ENCODE measurements around the gene RABGEF1.
"Not testable (repeated sequence)": the region's sequence is repeated elsewhere in the genome, so short reads cannot be mapped to it uniquely, and the experiment has no call there.

The RABGEF1 gene

DNA sequence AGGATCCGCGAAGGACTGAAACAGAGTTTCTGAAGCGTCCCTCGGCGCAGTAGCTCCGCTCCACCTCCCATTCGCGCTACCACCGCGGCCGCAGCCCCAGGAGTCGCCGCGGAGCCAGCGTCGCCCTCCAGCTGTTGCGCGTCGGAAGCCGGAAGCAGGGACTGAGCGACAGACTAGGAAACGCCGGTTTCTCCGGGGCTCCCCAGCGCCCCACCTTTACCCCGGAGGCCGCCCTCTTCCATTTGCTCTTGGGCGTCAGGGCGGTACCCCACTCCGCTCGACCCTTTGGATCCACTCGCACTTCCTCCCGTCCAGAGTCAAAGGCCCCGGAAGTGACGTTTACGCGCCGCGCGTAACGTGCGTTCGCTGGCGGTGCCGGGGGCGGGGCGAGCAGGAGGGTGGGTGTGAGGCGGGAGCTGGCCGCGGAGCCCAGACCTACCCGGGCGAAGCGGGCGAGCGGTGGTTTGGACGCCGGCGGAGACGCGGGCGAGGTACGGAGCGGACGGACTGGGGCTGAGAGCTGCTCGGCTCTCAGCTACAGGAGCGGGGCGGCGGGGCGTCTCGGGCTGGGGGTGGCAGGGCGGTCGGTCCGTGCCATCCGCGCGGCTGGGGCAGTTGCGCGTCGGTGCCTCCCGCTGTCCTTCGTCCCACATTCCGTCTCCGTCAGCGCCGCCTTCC lies at the start of gene RABGEF1:
Gene RABGEF1, plus strand, starts transcription at position 432 of the 678 bp plus-strand sequence. CDS start 31,167 bp downstream, outside the sequence.
- DNase-seq (ENCODE audit: low read depth): peak; percentile 97

GRCh38 chr7:66693331-66693730 lies 47.2 kb upstream of the RABGEF1 start:
- no peak for DNase-seq (ENCODE audit: low read depth)

DNA sequence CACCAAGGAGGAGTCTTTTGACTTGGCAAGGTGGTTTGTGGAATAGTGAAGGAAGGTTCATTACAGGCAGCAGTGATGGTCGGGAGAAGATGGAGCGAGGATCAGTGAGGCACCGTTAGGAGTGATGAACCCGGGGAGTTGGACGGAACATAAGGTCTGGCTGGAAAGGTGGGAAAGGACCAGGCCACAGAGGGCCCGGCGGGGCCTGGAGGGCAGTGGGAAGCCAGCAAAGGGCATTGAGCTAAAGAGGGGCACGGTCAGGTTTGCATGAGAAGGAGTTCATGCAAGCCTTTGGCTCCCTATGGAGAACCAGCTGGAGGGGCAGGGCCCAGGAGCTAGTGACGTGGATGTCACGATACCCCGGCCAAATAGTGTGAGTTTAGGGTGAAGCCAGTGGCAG lies 46.2 kb upstream of the RABGEF1 start:
- no peak for DNase-seq (ENCODE audit: low read depth)

- DNase-seq (ENCODE audit: low read depth): not testable (repeated sequence)
Measured at GRCh38 chr7:66695417-66695816, 45.1 kb upstream of the RABGEF1 start.

- DNase-seq (ENCODE audit: low read depth): not testable (repeated sequence)
Measured at GRCh38 chr7:66696134-66696533, 44.4 kb upstream of the RABGEF1 start.

DNA sequence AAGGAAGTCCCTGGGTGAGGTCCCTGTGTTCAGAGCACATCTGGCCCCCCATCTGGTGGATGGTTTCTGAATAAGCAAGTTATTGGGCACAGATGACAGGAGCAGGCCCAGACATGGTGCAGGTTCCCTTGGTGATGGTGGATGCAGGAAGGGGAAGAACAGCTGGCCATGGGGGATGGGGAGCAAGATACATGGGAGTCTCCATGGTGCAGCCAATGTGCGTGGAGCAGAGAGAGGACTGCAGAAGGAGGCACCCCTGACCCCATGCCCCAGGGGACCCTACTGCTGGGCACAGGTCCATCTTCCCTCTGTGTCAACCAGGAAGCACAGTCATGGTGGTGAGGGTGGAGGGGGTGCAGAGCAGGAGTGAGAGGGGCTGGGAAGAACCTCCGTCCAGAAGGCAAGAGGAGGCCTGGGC lies 43.8 kb upstream of the RABGEF1 start:
- no peak for DNase-seq (ENCODE audit: low read depth)

DNA sequence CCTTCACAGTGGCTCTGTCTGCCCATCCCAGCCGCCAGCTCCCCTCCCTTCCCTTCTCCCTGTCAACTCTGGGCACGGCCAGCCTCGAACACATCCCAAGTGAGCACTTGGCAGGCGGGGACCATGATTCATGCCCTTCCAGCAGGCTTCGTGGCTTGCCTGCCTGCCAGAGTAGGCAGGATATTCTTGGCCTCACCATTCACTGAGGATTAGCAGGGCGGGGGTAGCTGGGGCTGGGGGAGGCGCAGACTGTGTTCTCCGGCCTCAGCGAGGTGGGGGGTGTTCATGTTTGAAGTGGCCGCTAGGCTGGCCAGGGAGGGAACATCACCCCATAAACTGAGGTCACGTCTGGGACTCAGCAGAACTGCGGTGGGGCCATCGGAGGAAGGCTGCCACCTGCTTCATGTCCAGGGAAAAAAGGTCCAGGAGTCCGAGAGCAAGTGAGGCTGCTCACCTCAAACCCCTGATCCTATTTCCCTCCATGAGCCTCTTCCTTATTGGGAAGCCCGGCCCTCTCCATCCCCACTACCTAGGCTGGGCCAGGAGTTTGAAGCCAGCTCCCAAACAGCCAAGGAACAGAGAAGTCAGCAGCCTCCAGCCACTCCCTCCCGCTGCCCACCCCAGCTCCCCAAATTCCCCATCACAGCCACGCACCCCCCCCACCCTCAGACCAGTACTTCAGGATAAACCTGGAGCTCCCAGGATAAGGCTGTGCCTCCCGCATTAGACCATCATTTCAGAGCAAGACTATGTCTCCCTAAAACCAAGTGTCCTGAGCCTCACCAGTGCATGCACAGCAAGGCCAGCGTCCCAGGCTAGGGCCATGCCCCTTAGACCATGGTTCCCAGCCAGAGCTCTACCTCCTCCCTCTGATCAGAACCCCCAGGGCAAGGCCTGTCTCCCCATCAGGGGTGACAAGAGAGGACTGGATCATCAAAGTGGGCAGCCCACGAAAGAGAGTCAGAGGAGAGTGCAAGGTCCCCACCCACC lies 42.8 kb upstream of the RABGEF1 start:
- DNase-seq (ENCODE audit: low read depth): no peak

DNA sequence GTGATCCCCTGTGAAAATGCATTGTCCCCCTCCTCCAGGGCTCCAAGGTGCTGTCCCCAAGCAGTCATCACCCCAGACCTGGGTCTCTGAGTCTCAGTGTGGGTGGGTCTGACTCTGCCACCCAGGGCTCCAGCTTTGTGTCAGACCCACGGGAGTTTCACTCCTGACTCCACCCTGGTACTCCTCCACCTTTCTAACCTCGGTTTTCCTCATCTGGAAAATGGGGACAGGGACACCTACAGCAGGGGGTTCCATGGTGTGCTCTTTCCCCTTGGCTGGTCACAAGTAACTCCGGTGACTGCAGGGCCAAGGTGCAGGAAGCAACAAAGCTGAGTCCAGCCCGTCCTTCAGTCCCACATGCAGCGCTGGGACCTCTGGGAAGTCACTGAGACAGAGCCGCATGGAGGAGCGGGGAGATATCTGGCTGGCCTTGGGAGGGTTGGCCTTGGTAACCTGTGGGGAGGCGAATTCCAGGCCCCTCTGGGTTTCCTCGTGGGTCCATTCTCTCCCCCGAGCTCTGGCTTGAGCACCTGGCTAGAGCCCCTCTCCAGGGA lies 41.8 kb upstream of the RABGEF1 start:
- DNase-seq (ENCODE audit: low read depth): no peak

DNA sequence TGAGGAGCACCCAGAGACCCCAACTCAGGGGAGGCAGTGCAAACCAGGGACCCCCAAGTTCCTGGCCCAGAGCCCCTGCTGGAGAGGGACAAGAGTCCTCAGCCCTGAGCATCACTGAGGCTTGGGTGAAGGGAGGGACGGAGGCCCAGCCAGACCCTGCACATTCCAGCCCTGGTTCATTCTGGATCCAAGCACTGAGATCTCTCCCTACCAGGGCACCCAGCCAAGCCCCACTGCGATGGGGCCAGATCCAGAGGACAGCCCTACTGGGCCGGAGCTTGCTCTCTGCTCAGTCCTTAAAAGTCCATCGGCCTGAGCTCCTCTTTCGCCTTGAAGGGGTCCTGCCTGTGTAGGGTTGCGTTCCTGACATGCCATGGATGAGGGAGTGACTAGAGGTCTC lies 40.5 kb upstream of the RABGEF1 start:
- DNase-seq (ENCODE audit: low read depth): no peak

GRCh38 chr7:66700633-66701131 lies 39.9 kb upstream of the RABGEF1 start:
- DNase-seq (ENCODE audit: low read depth): no peak

DNA sequence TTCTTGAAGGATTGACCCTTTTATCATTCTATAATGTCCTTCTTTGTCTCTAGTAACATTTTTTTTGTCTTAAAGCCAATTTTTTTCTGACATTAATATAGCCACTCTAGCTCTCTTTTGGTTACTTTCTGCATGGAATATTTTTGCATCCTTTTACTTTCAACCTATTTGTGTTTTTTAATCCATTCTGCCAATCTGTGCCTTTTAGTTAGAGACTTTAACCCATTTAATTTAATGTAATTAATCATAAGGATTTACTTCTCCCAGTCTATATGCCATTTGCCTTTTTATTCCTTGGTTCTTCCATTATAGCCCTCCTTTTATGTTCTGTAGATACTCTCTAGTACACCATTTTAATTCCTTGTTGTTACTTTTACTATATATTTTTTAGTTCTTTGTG lies 32.7 kb upstream of the RABGEF1 start:
- no peak for DNase-seq (ENCODE audit: low read depth)

DNA sequence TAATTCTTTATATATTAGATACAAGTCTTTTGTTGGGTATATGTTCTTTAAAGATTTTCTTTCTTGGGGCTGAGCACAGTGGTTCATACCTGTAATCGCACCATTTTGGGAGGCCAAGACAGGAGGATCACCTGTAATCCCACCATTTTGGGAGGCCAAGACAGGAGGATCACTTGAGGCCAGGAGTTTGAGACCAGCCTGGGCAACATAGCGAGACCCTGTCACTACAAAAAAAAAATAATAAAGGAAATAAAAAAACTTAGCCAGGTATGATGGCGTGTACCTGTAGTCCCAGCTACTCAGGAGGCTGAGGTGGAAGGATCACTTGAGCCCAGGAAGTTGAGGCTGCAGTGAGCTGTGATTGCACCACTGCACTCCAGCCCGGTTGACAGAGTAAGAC lies 29.8 kb upstream of the RABGEF1 start:
- not testable (repeated sequence) for DNase-seq (ENCODE audit: low read depth)

DNA sequence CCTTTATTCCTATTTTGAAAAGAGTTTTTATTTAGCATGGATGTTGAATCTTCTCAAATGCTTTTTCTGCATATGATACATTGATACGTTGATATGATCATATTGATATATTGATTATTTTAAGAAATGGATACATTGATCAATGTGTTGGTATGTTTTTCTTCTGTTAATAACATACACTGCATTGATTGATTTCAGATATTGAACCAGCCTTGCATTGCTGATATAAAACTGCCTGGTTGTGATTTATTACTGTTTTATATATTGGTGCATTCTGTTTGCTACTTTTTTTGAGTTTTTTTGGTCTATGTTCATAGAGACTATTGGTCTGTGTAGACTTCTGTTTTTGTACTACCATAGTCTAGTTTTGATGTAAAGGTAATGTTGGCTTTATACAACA lies 26.8 kb upstream of the RABGEF1 start:
- DNase-seq (ENCODE audit: low read depth): no peak

DNA sequence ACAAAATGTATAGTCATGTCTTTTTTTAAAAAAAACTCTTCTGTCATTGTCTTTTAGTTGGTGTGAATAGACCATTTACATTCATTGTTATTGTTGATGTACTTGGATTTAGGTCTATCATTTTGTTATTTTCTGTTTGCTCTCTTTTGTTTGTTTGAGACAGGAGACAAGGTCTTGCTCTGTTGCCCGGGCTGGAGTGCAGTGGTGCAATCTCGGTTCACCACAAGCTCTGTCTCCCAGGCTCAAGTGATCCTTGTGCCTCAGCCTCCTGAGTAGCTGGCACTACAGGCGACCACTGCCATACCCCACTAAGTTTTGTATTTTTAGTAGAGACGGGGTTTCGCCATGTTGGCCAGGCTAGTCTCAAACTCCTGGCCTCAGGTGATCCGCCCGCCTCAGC lies 23.9 kb upstream of the RABGEF1 start:
- not testable (repeated sequence) for DNase-seq (ENCODE audit: low read depth)

- DNase-seq (ENCODE audit: low read depth): no peak
Measured at GRCh38 chr7:66720561-66720960, 20.0 kb upstream of the RABGEF1 start.

DNA sequence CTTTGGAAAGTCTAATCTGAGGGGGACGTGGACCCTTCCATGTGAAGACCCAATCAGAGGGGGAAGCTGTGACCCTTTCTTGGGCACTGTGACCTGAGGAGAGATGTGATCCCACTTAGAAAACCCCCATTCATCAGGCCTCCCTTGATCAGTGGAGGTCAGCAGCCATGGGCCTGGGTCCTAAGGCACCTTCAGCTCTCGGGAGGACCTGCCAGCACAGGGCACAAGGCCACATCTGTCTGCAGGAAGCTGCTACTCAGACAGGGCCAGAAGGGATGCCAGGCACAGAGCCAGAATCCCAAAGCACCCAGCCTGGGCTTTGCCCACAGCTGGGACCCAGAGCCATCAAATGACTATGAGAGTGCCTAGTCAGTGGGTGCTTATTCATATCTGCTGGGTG lies 14.7 kb upstream of the RABGEF1 start:
- DNase-seq (ENCODE audit: low read depth): no peak

DNA sequence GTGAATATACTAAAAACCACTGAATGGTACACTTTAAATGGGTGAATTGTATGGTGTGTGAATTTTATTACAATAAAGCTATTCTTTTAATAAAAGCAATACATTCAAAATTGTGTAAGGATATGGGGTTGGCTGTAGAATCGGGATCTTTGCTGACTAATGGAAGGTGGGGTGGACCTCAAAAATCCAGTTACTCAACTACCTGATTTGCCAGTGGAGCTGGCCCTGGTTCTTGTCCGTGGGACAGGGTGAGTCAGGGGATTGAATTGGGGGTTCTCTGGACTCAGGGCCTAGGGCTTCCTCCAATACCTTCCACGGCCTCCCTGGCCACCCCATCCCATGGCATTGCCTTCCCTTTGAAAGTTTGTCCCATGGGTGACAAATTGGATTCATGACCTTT lies 13.5 kb upstream of the RABGEF1 start:
- DNase-seq (ENCODE audit: low read depth): no peak

DNA sequence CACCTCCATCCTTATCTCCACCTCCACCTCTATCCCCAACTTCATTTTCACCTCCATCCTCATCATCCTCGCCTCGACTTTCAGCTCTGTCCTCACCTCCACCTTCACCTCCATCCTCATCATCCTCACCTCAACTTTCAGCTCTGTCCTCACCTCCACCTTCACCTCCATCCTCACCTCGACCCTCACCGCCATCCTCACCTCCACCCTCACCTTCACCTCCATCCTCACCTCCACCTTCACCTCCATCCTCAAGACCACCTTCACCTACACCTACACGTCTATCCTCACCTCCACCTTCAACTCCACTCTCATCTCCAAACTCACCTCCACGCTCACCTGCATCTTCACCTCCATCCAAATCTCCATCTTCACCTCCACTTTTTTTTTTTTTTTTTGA lies 12.0 kb upstream of the RABGEF1 start:
- DNase-seq (ENCODE audit: low read depth): no peak

- DNase-seq (ENCODE audit: low read depth): no peak
Measured at GRCh38 chr7:66729274-66729673, 11.3 kb upstream of the RABGEF1 start.

DNA sequence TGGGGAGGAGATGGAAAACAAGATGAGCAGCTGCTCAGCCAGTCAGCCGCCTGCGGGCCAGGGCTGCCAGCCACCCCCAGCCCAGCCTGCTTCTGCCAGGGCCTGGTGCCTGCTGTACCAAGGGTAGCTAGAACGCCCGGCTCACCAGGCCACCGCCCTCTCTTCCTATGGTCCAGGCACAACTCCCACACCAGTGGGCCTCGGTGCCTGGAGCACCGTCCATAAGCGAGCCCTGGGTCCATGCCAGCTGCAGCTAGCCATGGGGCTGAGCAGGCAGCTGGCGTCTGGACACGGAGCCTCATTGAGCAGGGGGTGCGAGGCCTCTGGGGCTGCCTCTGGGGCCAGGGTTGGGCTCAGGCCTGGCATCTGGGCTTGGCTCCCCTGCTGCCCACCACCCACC lies 8.5 kb upstream of the RABGEF1 start:
- DNase-seq (ENCODE audit: low read depth): no peak

DNA sequence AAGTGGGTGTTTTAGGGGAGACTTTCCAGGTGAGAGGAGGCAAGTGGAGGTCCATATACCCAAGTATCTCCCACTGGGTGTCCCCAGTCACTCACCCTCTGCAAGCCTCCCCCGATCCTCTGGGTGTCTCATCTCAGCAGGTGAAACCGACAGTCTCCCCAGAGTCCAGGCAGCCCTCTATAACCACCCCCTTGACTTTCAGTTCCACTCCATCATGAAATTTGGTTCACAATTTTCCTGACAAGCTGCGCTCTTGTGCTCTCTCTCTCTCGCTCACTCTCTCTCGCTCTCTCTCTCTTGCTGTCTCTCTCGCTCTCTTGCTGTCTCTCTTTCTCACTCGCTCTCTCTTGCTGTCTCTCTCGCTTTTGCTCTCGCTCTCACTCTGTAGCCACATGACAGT lies 8.1 kb upstream of the RABGEF1 start:
- no peak for DNase-seq (ENCODE audit: low read depth)

- DNase-seq (ENCODE audit: low read depth): no peak
Measured at GRCh38 chr7:66734006-66734405, 6.5 kb upstream of the RABGEF1 start.

DNA sequence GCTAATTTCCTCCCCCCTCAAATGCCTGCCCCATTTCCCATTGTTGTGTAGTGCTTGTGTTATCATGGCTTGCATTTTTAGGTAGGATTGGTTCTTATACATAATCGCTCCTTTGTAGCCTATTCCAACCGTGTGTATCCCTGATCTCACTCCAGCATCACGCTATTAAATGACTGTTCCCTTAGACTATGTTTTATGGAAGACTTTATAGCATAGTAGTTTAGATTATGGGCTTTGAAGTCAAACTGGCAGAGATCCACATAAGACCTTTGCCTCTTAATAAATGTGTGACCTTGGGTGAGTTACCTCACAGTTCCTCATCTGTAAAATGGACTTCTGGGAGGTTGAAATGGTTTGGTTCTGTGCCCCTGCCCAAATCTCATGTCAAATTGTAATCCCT lies 5.4 kb upstream of the RABGEF1 start:
- DNase-seq (ENCODE audit: low read depth): no peak

Measured in stimulated activated CD8-positive, alpha-beta memory T cell treated with anti-CD3 and anti-CD28 coated beads, Interleukin-7, amount 100 ng/mL, for 24 hours (primary cell).